Thoracic aorta (tissue), 2 donors: Measurements from ENCODE around the gene TIGD1. TPM values are rescaled to one million over a fixed set of nuclear protein-coding genes. Genes with fewer than 3 reads are reported as not detected.
A peak's percentile ranks its signal among the peaks of the same experiment; 100 is the strongest.

Source experiments
- ATAC-seq: fragments of 150-250 bp; one replicate; pipeline ENCODE4 v1.8.0; 2017; ENCODE audit warnings: low read depth; ENCODE audit not compliant: insufficient number of reproducible peaks, low FRiP score
- DNase-seq: peaks from one replicate; pipeline ENCODE4 v3.0.0-alpha.2; 2020; ENCODE audit warnings: low spot score
- H3K27ac ChIP-seq, 2 donors: fragments of 200-600 bp; sonication (generic); 1 replicate in 1 of 2; 2 replicates in 1 of 2; pipeline ENCODE4 v1.5.1; 2016; ENCODE audit warnings: mild to moderate bottlenecking in 2 of 2, moderate library complexity in 2 of 2
- H3K27me3 ChIP-seq: fragments of 200-600 bp; sonication (generic); replicated peaks from 2 replicates; pipeline ENCODE4 v1.6.0; 2016; ENCODE audit warnings: mild to moderate bottlenecking; ENCODE audit not compliant: insufficient read depth
- H3K36me3 ChIP-seq: fragments of 200-600 bp; sonication (generic); one replicate; pipeline ENCODE4 v1.5.1; 2016
- H3K4me1 ChIP-seq, 2 donors: fragments of 200-600 bp; sonication (generic); 1 replicate in 1 of 2; 2 replicates in 1 of 2; pipeline versions ENCODE4 v1.5.1 to v1.6.0; 2016; ENCODE audit warnings: low read depth in 2 of 2, mild to moderate bottlenecking in 1 of 2; ENCODE audit not compliant: control insufficient read depth in 1 of 2
- H3K4me3 ChIP-seq: fragments of 200-600 bp; sonication (generic); 2 replicates; pipeline ENCODE4 v1.5.1; 2016; ENCODE audit warnings: mild to moderate bottlenecking
- H3K9me3 ChIP-seq: fragments of 200-600 bp; sonication (generic); 2 replicates; pipeline ENCODE4 v1.5.1; 2016
- total RNA-seq, 2 donors: library from RNA; depleted of rRNA; stranded (reverse); fragments of >200 nt; gene quantifications; one replicate each; pipeline versions ENCODE4 v1.1.0 to v1.2.3, GENCODE V29; 2016
- TF ChIP-seq, protein P1 (sequence below): fragments of 200-600 bp; sonication (generic); IDR thresholded peaks from one replicate; pipeline ENCODE4 v1.5.1; 2019; ENCODE audit warnings: antibody characterized with exemption

TIGD1 gene
- total RNA-seq, 2 donors from 2014 or later = 1.8 to 3.1 TPM

DNA sequence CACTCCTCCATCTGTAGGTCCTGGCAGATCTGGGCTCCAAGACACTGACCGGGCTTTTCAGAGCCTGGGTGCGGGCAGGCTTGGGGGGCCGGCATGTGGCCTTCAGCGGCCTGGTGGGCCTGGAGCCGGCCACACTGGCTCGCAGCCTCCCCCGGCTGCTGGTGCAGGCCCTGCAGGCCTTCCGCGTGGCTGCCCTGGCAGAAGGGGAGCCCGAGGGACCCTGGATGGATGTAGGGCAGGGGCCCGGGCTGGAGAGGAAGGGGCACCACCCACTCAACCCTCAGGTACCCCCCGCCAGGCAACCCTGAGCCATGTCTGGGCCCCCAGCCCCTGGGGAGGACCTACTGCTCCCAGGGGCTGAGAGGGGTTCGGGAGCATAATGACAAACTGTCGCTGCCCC lies 25.2 kb downstream of the TIGD1 start:
- ATAC-seq (no peak), DNase-seq (no peak)
- no peak overlapping the region for H3K4me3 ChIP-seq
- no peaks in the 10 kb centered on the region for H3K9me3 ChIP-seq
- H3K27ac ChIP-seq = no peak overlapping the region
- H3K36me3 ChIP-seq = no peaks in the 10 kb centered on the region
- TF ChIP-seq, protein P1, sequence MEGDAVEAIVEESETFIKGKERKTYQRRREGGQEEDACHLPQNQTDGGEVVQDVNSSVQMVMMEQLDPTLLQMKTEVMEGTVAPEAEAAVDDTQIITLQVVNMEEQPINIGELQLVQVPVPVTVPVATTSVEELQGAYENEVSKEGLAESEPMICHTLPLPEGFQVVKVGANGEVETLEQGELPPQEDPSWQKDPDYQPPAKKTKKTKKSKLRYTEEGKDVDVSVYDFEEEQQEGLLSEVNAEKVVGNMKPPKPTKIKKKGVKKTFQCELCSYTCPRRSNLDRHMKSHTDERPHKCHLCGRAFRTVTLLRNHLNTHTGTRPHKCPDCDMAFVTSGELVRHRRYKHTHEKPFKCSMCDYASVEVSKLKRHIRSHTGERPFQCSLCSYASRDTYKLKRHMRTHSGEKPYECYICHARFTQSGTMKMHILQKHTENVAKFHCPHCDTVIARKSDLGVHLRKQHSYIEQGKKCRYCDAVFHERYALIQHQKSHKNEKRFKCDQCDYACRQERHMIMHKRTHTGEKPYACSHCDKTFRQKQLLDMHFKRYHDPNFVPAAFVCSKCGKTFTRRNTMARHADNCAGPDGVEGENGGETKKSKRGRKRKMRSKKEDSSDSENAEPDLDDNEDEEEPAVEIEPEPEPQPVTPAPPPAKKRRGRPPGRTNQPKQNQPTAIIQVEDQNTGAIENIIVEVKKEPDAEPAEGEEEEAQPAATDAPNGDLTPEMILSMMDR = no peak
- peaks cover 17% of the 10 kb centered on the region for H3K27me3 ChIP-seq
- peaks cover 7 to 33% of the 10 kb centered on the region in 2 donors for H3K4me1 ChIP-seq

- peaks cover 17% of the 10 kb centered on the region for H3K27me3 ChIP-seq
- ATAC-seq = no peak
Observed at GRCh38 chr2:232524771-232525170, 25.6 kb downstream of the TIGD1 start.

DNA sequence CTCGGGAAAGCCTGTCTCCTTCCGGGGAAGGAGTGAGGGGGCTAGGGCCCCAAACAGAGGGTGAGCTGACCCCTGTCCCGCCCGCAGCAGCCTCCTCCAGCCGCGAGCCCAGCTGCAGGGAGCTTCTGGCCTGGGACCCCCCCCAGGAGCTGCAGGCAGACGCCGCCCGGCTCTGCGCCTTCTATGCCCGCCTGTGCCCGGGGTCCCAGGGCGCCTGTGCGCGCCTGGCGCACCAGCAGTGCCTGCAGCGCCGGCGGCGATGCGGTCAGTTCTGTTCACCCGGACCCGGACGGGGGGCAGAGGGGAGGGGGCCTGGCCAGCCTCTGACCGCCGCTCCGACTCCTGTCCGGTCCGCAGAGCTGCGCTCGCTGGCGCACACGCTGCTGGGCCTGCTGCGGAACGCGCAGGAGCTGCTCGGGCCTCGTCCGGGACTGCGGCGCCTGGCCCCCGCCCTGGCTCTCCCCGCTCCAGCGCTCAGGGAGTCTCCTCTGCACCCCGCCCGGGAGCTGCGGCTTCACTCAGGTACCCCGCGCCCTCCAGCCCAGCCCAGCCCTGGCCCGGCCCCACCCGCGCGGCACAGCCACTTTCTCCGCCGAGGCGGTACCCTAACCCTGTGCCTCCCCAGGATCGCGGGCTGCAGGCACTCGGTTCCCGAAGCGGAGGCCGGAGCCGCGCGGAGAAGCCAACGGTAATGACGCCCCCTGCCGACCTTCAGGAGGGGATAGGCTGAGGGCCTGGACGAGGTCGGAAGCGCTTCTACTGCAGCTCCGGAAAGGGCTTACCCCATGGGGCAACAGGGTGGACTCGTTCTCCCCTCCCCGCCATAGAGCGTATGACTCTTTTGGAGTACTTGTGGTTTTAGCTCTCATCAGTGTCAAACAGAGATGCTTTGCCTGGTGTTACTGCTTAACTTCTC lies 26.4 kb downstream of the TIGD1 start:
- Histone ChIP-seq H3K4me3 (peak overlapping the region; percentile 54), H3K27ac (no peak overlapping the region), H3K27me3 (peaks cover 17% of the 10 kb centered on the region), H3K36me3 (no peaks in the 10 kb centered on the region), H3K4me1 (peaks cover 7 to 33% of the 10 kb centered on the region in 2 donors), H3K9me3 (no peaks in the 10 kb centered on the region)
- no peak for DNase-seq
- TF ChIP-seq, protein P1 = no peak
- no peak for ATAC-seq

More at GRCh38 chr2:232524771-232525170, 25.6 kb downstream of the TIGD1 start:
- TF ChIP-seq, protein P1 = no peak
- H3K36me3 ChIP-seq = no peaks in the 10 kb centered on the region
- no peaks in the 10 kb centered on the region for H3K9me3 ChIP-seq
- H3K4me3 ChIP-seq = no peak overlapping the region
- DNase-seq = no peak
- no peak overlapping the region for H3K27ac ChIP-seq
- peaks cover 7 to 33% of the 10 kb centered on the region in 2 donors for H3K4me1 ChIP-seq

DNA sequence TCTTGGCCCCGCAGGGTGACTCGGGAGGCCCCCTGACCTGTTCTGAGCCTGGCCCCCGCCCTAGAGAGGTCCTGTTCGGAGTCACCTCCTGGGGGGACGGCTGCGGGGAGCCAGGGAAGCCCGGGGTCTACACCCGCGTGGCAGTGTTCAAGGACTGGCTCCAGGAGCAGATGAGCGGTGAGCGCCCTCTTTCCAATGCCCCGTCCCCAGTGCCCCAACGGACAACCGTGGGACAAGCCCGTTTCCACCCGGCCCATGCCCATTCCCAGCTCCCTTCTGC lies 27.0 kb downstream of the TIGD1 start:
- H3K4me3 ChIP-seq = peak overlapping the region; percentile 54
- ATAC-seq = no peak

More for the DNA sequence above, 27.0 kb downstream of the TIGD1 start:
- Histone ChIP-seq H3K27ac (no peak overlapping the region), H3K27me3 (peaks cover 17% of the 10 kb centered on the region), H3K4me1 (peaks cover 7 to 33% of the 10 kb centered on the region in 2 donors), H3K36me3 (no peaks in the 10 kb centered on the region), H3K9me3 (no peaks in the 10 kb centered on the region)
- TF ChIP-seq, protein P1 = no peak
- no peak for DNase-seq
